CD1c-positive myeloid dendritic cell (primary cell): ENCODE results near the gene WDR4.
"Not testable (repeated sequence)": the region's sequence is repeated elsewhere in the genome, so short reads cannot be mapped to it uniquely, and the experiment has no call there.

ENCODE experiments used
- DNase-seq: peaks from one replicate; pipeline ENCODE4 v3.0.0-alpha.2; 2016; ENCODE audit errors: extremely low spot score

The WDR4 gene

DNA sequence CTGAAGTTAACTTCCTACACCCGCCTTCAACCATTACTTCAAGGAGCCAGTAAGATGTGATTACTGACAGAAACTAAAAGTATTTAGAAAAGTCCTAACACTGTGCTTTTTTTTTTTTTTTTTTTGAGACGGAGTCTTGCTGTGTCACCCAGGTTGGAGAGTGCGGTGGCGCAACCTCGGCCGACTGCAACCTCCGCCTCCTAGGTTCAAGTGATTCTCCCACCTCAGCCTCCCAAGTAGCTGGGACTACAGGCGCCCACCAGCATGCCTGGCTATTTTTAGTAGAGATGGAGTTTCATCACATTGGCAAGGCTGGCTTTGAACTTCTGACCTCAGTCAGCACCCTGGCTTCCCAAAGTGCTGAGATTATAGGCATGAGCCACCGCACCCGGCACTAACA, 3.5 kb downstream of the WDR4 start:
- DNase-seq, result not testable (repeated sequence)

DNA sequence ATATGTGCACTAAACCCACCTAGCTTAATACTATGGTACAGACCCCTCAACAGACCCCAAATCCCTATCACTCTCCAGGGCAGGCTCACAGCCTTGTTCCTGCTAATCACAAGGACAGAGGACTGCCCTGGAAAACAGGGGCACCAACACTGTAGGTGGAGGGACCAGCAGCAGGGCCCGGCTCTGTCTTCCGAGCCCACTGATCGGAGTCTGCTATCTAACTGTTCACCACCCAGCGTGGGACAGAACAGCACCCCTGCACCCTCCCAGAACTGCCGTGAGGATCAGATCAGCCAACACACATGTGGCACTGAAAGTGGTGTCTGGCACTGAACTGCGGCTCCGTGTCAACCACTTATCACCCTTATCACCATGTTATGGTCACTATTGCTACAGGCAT, 6.2 kb downstream of the WDR4 start:
- no peak for DNase-seq

GRCh38 chr21:42868196-42868595, 11.1 kb downstream of the WDR4 start:
- no peak for DNase-seq

GRCh38 chr21:42865776-42866160, 13.6 kb downstream of the WDR4 start:
- no peak for DNase-seq

DNA sequence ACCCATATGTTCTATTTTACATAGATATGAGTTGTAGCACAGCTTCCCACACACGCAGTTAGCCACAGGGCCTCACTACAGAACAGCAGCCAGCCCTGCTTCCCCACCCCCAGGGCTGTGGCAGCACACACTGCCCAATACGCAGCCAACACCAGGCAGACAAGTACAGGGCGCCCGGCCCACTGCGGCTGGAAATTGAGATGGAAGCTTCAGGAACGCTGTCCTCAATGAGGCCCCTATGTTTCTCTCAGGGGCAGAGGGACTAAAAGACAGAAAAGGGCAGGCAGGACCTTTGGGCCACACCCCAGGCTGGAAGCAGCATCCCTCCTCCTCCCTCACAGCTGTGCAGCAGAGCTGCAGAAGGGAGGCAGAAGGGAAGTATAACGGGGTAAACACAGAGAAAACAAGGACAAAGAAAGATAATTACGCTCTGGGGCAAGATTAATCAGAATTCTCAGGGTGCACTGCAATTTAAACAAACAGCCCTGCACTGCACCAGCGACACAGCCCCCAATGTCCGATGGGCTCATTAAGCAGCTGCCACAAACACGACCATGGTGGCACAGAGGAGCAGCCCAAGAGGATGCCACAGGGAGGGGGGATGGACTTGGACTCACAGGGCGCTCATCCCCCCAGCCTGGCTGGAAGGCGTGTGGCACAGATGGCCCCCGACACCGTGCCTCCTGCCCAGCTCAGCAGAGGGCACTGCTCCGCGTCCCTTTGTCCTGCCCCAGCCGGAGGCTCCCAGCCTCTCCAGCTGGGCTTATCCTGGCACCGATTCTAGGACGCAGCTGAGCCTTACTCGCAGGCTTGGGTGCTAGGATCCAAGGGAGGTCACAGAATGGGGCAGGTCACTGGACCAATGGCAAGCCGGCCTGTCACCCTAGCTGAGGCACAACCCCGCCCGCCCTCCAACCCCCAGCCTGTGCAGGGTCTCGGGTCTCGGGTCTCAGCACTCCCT, 14.2 kb downstream of the WDR4 start:
- no peak for DNase-seq

GRCh38 chr21:42864286-42864685, 15.1 kb downstream of the WDR4 start:
- DNase-seq, result no peak

DNA sequence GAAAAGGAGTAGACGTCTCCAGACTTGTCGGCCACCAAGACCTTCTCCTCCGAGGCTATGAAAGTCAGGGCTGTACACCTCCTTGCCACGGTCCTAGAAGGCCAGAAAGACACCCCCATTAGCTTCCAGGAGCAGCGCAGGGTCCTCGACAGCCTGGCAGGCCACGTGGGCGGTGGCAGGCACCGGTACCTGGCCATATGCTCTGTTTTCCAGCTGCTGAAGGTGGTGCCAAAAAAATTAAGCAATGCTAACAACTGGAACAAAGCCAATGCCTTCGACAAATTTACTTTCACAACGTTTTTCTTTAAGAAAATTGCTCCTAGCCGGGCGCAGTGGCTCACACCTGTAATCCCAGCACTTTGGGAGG, 15.9 kb downstream of the WDR4 start:
- no peak for DNase-seq

- DNase-seq, result no peak
Observed at GRCh38 chr21:42862774-42863503, 16.4 kb downstream of the WDR4 start.

DNA sequence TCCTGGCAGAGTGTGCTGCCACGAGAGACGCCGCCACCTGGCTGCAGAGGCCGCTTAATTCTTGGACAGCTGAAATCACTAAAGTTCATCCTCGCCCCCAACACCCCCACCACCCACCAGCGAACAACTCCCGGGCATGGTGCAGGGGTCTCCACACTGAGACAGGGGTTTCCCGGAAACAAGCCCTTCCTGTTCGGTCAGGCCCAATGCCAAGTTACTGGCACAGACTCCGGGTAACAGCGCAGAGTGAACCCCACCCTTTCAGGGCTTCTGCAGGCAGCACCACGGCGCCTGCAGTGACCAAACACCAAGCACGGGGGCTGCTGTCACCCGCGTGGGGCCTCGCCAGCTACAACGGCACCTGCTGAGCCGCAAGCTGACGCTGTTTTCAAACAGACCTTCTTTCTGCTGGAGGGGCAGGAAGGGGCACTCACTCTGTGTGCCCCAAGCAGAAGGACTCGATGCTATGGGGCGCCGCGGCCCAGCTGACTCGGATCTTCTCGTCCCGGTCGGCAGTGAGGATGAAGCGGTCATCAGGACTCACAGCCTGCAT, 17.4 kb downstream of the WDR4 start:
- DNase-seq, result no peak

- no peak for DNase-seq
Observed at GRCh38 chr21:42861311-42861847, 18.0 kb downstream of the WDR4 start.

GRCh38 chr21:42860345-42860744, 19.0 kb downstream of the WDR4 start:
- DNase-seq, result no peak

DNA sequence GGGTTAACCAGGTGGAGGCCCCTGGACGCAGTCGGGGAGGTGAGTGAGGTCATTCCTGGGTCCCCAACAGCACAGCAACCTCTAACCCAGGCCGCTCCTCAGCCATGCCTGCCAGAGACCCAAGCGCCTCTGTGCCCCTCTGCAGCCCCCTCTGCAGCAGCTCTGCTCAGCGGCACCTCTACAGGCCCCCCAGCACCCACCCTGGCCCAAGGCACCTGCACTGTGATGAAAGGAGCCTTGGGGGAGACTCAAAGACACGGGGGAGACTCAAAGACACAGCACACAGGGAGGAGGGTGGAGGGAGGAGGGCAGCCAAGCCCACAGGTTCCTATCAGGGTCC, 19.5 kb downstream of the WDR4 start:
- DNase-seq, result no peak

- DNase-seq, result no peak
Observed at GRCh38 chr21:42858957-42859890, 20.1 kb downstream of the WDR4 start.

DNA sequence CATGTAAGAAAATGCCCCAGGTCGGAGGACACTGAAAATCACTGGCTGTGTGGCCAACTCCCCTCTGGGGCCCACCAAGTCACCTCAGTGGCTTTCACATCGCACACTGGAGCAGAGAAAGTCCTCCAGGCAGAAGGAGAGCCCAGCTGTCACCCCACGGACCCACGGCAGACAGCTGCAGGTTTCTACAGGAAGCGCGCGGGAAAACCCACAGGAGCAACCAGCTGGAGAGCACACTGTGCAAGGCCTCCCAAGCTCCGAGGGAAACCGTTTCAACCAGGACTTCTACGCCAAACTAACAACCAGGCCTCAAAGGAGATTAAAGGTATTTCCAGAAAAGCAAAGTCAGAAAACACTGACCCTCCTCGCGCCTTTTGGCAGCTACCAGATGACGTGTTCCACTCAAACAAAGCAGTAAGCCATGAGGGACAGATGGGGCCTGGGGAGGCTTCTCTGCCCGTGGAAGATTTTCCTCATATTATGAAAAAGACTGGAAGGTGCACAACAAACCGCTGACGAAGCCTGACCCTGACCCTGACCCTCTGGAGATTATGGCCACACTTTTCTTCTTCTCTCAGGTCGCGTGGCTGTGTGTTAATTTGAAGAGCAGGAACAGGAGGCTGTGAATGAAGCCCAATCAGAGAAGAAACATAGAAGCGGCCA, 21.0 kb downstream of the WDR4 start:
- no peak for DNase-seq

GRCh38 chr21:42857216-42857615, 22.1 kb downstream of the WDR4 start:
- no peak for DNase-seq

DNA sequence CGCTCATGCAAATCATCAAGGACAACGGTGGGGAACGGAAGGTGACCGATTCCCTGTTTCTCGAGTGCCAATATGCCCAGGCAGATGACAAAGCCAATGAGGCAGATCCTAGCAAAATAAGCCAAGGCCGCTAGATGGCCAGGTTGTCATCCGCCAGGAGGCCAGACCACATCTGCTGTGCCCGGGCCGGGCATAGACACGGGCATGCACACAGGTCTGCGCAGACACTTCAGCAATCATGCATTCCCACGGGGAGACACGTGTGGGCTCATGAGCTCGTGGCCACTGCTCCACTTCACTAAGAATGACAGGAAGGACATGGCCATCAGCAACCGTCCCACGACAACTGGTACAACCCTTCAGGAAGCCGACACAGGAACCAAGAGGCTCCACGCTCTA, 23.4 kb downstream of the WDR4 start:
- DNase-seq, result no peak

- no peak for DNase-seq
Observed at GRCh38 chr21:42855171-42855936, 24.0 kb downstream of the WDR4 start.

DNA sequence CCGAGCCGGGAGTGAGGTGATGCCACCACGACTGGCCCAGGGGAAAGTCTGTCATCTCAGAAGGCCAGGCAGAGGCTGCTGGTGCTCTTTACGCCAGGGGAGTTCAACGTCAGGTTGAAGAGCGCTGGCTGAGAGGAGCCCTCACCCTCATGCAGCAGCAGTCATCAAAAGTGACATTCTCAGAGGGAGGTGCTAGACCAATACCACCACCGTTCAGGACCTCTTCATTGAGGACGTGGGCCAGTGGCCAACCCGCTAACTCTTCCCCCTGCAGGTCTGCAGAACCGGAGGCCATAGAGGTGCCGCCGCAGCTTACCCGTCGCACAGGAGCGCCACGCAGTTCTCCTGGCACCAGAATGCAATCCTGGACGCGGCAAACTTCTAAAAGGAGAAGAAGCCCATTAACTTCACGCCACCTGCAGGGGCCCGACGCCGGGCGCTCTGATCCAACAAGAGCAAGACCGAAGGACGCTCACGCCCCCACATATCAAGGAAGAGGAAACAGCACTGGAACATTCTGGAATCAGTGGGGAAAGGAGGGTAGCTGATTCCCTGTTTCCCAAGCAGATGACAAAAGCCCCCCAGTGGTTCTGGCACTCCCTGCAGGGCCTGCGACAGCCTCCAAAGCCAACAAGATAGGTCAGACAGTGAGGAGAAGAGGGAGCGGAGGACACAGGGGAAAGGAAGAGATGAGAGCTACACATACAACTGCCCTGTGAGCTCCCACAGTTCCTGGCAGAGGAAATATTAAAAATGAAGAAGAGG, 24.9 kb downstream of the WDR4 start:
- DNase-seq, result no peak

DNA sequence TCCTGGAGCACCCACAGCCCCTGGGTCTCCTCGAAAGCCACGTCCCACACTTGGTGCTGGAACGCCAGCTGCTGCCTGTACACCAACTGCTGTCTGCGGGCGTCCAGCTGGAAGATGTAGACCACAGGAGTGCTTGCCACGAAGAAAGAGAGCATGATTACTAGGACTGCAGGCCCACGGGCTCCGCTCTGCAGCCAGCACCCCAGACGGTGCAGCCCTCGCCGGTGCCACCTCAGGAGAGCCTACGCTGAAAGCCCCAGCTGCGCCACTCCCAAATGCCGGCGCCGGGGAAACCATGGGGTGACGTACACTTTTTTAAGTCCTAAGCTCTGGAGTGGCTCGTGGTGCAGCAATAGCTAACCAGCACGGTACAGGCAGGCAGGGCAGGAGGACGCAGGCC, 25.7 kb downstream of the WDR4 start:
- no peak for DNase-seq
